HEK293T (cell line): ENCODE results near the gene SCT.

ENCODE experiments used
- ARNT ChIP-seq: fragments of 450-650 bp; IDR thresholded peaks from 2 replicates; pipeline ENCODE4 v1.6.1; 2017; ENCODE audit warnings: mild to moderate bottlenecking
- BHLHE40 ChIP-seq: fragments of 450-650 bp; IDR thresholded peaks from 2 replicates; pipeline ENCODE4 v1.6.1; 2016; ENCODE audit warnings: mild to moderate bottlenecking, moderate library complexity, borderline replicate concordance
- FOXK2 ChIP-seq: fragments of 450-650 bp; IDR thresholded peaks from 2 replicates; pipeline ENCODE4 v1.6.1; 2016; ENCODE audit warnings: mild to moderate bottlenecking
- LEF1 ChIP-seq: fragments of 450-650 bp; IDR thresholded peaks from 2 replicates; pipeline ENCODE4 v1.6.1; 2017; ENCODE audit warnings: mild to moderate bottlenecking, borderline replicate concordance
- SUZ12 ChIP-seq: fragments of 450-650 bp; IDR thresholded peaks from 2 replicates; pipeline ENCODE4 v1.6.1; 2016; ENCODE audit warnings: mild to moderate bottlenecking
- TARDBP ChIP-seq: fragments of 450-650 bp; IDR thresholded peaks from 2 replicates; pipeline ENCODE4 v1.6.1; 2016
- ZNF384 ChIP-seq: fragments of 450-650 bp; IDR thresholded peaks from 2 replicates; pipeline ENCODE4 v1.6.1; 2016

GRCh38 chr11:586376-587316, 40.3 kb downstream of the SCT start:
- TF ChIP-seq TARDBP (no peak), FOXK2 (no peak), LEF1 (no peak), SUZ12 (no peak), ZNF384 (no peak), BHLHE40 (no peak), ARNT (no peak)
